Measurements from ENCODE around the gene NRP1.
"Not testable (repeated sequence)": the region's sequence is repeated elsewhere in the genome, so short reads cannot be mapped to it uniquely, and the experiment has no call there.

NRP1 gene

DNA sequence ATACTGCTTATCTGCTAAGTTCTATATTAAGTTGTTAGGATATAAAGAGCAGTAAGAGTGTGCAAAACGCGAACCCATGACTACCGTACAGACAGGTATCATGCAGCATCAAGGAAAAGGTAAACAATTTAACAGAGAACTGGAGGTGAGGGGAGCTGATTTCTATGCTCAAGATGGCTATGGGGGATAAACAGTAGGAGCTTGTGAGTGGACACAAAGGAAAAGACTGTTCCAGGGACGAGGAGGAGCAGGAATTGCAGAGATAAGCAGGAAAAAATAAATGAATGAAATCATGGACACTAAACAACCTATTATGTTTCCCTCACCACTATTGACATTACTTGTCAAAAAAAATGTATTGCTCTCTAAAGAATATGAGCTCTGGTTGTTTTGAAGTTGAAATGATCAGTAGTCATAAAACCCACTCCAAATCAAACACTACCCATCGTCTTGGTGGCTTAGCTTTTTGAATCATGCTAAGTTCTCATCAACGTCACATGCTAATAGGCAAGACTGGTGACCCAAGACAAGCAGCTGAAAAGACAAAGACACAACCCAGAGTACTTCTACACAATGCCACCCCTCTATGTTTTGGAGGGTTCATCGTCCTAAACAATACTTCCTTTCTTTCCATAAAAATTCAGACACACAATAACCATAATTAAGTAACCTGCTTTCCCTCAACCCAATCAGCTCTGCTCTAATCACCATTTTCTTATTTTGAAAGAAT is 102.7 kb downstream of the NRP1 start:
- H3K36me3 Mint-ChIP-seq (ENCODE audit: insufficient read depth) = no peaks in the 10 kb centered on the region

GRCh38 chr10:33229949-33230267 is 104.6 kb downstream of the NRP1 start:
- DNase-seq (ENCODE audit: low spot score in 2 of 2) = no peak
- no peaks in the 10 kb centered on the region for H3K36me3 Mint-ChIP-seq (ENCODE audit: insufficient read depth)
- no peaks in the 10 kb centered on the region for H3K4me1 Mint-ChIP-seq
- H3K27ac Mint-ChIP-seq (ENCODE audit: low read depth) = no peak overlapping the region
- ATAC-seq (replicated peaks; ENCODE audit: extremely low read depth, poor library complexity, severe bottlenecking) = no peak
- H3K4me3 Mint-ChIP-seq = no peak overlapping the region
- H3K27me3 Mint-ChIP-seq = peaks cover 60% of the 10 kb centered on the region
- no peaks in the 10 kb centered on the region for H3K9me3 Mint-ChIP-seq

More for the DNA sequence above, 102.7 kb downstream of the NRP1 start:
- H3K27ac Mint-ChIP-seq (ENCODE audit: low read depth) = no peak overlapping the region
- no peak for ATAC-seq (replicated peaks; ENCODE audit: extremely low read depth, poor library complexity, severe bottlenecking)
- no peaks in the 10 kb centered on the region for H3K4me1 Mint-ChIP-seq
- H3K27me3 Mint-ChIP-seq = peaks cover 42% of the 10 kb centered on the region
- no peak overlapping the region for H3K4me3 Mint-ChIP-seq
- no peaks in the 10 kb centered on the region for H3K9me3 Mint-ChIP-seq
- DNase-seq (ENCODE audit: low spot score in 2 of 2) = no peak

- Mint-ChIP-seq H3K27ac (ENCODE audit: low read depth) (no peak overlapping the region), H3K4me1 (no peaks in the 10 kb centered on the region), H3K4me3 (no peak overlapping the region), H3K27me3 (peaks cover 65% of the 10 kb centered on the region), H3K9me3 (no peaks in the 10 kb centered on the region), H3K36me3 (ENCODE audit: insufficient read depth) (no peaks in the 10 kb centered on the region)
- ATAC-seq (replicated peaks; ENCODE audit: extremely low read depth, poor library complexity, severe bottlenecking) (no peak), DNase-seq (ENCODE audit: low spot score in 2 of 2) (no peak)
Observed at GRCh38 chr10:33229252-33229948, 105.1 kb downstream of the NRP1 start.

GRCh38 chr10:33228426-33228825 is 106.0 kb downstream of the NRP1 start:
- H3K4me3 Mint-ChIP-seq = no peak overlapping the region
- no peak for ATAC-seq (replicated peaks; ENCODE audit: extremely low read depth, poor library complexity, severe bottlenecking)
- no peak for DNase-seq (ENCODE audit: low spot score in 2 of 2)
- no peaks in the 10 kb centered on the region for H3K9me3 Mint-ChIP-seq
- H3K27me3 Mint-ChIP-seq = peaks cover 70% of the 10 kb centered on the region
- no peak overlapping the region for H3K27ac Mint-ChIP-seq (ENCODE audit: low read depth)
- no peaks in the 10 kb centered on the region for H3K4me1 Mint-ChIP-seq
- no peaks in the 10 kb centered on the region for H3K36me3 Mint-ChIP-seq (ENCODE audit: insufficient read depth)

- Mint-ChIP-seq H3K36me3 (ENCODE audit: insufficient read depth) (no peaks in the 10 kb centered on the region), H3K9me3 (no peaks in the 10 kb centered on the region), H3K27me3 (peaks cover 63% of the 10 kb centered on the region), H3K27ac (ENCODE audit: low read depth) (no peak overlapping the region), H3K4me1 (no peaks in the 10 kb centered on the region), H3K4me3 (no peak overlapping the region)
- ATAC-seq (replicated peaks; ENCODE audit: extremely low read depth, poor library complexity, severe bottlenecking) (no peak), DNase-seq (ENCODE audit: low spot score in 2 of 2) (no peak)
Observed at GRCh38 chr10:33227489-33227888, 107.0 kb downstream of the NRP1 start.

GRCh38 chr10:33224251-33224965 is 110.1 kb downstream of the NRP1 start:
- H3K4me1 Mint-ChIP-seq = no peaks in the 10 kb centered on the region

GRCh38 chr10:33223326-33224000 is 111.0 kb downstream of the NRP1 start:
- DNase-seq (ENCODE audit: low spot score in 2 of 2) (no peak), ATAC-seq (replicated peaks; ENCODE audit: extremely low read depth, poor library complexity, severe bottlenecking) (no peak)
- H3K4me3 Mint-ChIP-seq = no peak overlapping the region
- no peak overlapping the region for H3K27ac Mint-ChIP-seq (ENCODE audit: low read depth)
- no peaks in the 10 kb centered on the region for H3K36me3 Mint-ChIP-seq (ENCODE audit: insufficient read depth)
- no peaks in the 10 kb centered on the region for H3K4me1 Mint-ChIP-seq
- peaks cover 36% of the 10 kb centered on the region for H3K27me3 Mint-ChIP-seq
- H3K9me3 Mint-ChIP-seq = no peaks in the 10 kb centered on the region

More at GRCh38 chr10:33224251-33224965, 110.1 kb downstream of the NRP1 start:
- H3K4me3 Mint-ChIP-seq = no peak overlapping the region
- DNase-seq (ENCODE audit: low spot score in 2 of 2) (no peak), ATAC-seq (replicated peaks; ENCODE audit: extremely low read depth, poor library complexity, severe bottlenecking) (no peak)
- H3K27me3 Mint-ChIP-seq = peaks cover 36% of the 10 kb centered on the region
- H3K36me3 Mint-ChIP-seq (ENCODE audit: insufficient read depth) = no peaks in the 10 kb centered on the region
- H3K9me3 Mint-ChIP-seq = no peaks in the 10 kb centered on the region
- H3K27ac Mint-ChIP-seq (ENCODE audit: low read depth) = no peak overlapping the region

GRCh38 chr10:33222304-33222703 is 112.2 kb downstream of the NRP1 start:
- ATAC-seq (replicated peaks; ENCODE audit: extremely low read depth, poor library complexity, severe bottlenecking); H3K9me3 Mint-ChIP-seq; H3K4me1 Mint-ChIP-seq; H3K4me3 Mint-ChIP-seq; H3K36me3 Mint-ChIP-seq (ENCODE audit: insufficient read depth); DNase-seq (ENCODE audit: low spot score in 2 of 2); H3K27ac Mint-ChIP-seq (ENCODE audit: low read depth): not testable (repeated sequence)
- H3K27me3 Mint-ChIP-seq = peaks cover 36% of the 10 kb centered on the region

- no peak for DNase-seq (ENCODE audit: low spot score in 2 of 2)
- H3K36me3 Mint-ChIP-seq (ENCODE audit: insufficient read depth) = no peaks in the 10 kb centered on the region
Observed at GRCh38 chr10:33217854-33218253, 116.6 kb downstream of the NRP1 start.

GRCh38 chr10:33216661-33217427 is 117.6 kb downstream of the NRP1 start:
- no peak overlapping the region for H3K27ac Mint-ChIP-seq (ENCODE audit: low read depth)
- H3K4me1 Mint-ChIP-seq = peaks cover 6% of the 10 kb centered on the region
- H3K9me3 Mint-ChIP-seq = no peaks in the 10 kb centered on the region
- no peak for DNase-seq (ENCODE audit: low spot score in 2 of 2)
- H3K4me3 Mint-ChIP-seq = no peak overlapping the region
- ATAC-seq (replicated peaks; ENCODE audit: extremely low read depth, poor library complexity, severe bottlenecking) = no peak
- H3K36me3 Mint-ChIP-seq (ENCODE audit: insufficient read depth) = no peaks in the 10 kb centered on the region
- no peaks in the 10 kb centered on the region for H3K27me3 Mint-ChIP-seq

More at GRCh38 chr10:33217854-33218253, 116.6 kb downstream of the NRP1 start:
- Mint-ChIP-seq H3K27ac (ENCODE audit: low read depth) (no peak overlapping the region), H3K27me3 (no peaks in the 10 kb centered on the region), H3K9me3 (no peaks in the 10 kb centered on the region), H3K4me3 (no peak overlapping the region), H3K4me1 (peaks cover 6% of the 10 kb centered on the region)
- ATAC-seq (replicated peaks; ENCODE audit: extremely low read depth, poor library complexity, severe bottlenecking) = no peak

- ATAC-seq (replicated peaks; ENCODE audit: extremely low read depth, poor library complexity, severe bottlenecking) = no peak
- no peak for DNase-seq (ENCODE audit: low spot score in 2 of 2)
Observed at GRCh38 chr10:33215635-33216034, 118.8 kb downstream of the NRP1 start.

DNA sequence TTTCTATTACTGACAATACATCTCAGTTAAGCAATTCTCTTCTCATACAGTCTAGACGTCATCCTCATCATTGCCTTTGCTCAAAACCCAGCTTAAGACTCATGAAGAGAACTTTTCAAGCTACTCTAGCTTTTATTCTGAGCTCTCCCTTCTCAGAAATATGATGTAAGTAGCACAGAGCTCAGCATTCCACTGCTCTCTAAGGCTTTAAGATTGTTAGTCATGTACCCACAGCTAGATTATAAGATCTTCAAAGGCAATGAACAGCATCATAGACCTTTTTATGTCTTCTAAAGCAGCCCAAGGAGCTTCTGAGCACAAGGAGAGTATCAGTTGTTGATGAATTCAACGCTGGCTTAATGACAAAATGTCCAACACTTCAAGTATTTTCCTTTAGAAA is 119.3 kb downstream of the NRP1 start:
- Mint-ChIP-seq H3K4me1 (peaks cover 15% of the 10 kb centered on the region), H3K36me3 (ENCODE audit: insufficient read depth) (no peaks in the 10 kb centered on the region), H3K27me3 (no peaks in the 10 kb centered on the region), H3K27ac (ENCODE audit: low read depth) (peak overlapping the region; percentile 4), H3K9me3 (no peaks in the 10 kb centered on the region), H3K4me3 (no peak overlapping the region)
- ATAC-seq (replicated peaks; ENCODE audit: extremely low read depth, poor library complexity, severe bottlenecking) (no peak), DNase-seq (ENCODE audit: low spot score in 2 of 2) (no peak)

More at GRCh38 chr10:33215635-33216034, 118.8 kb downstream of the NRP1 start:
- Mint-ChIP-seq H3K4me3 (no peak overlapping the region), H3K36me3 (ENCODE audit: insufficient read depth) (no peaks in the 10 kb centered on the region), H3K9me3 (no peaks in the 10 kb centered on the region), H3K27ac (ENCODE audit: low read depth) (no peak overlapping the region), H3K4me1 (peaks cover 15% of the 10 kb centered on the region), H3K27me3 (no peaks in the 10 kb centered on the region)

All from central memory CD8-positive, alpha-beta T cell (primary cell).